ENCODE measurements around the gene BAG3.
"Not testable (repeated sequence)": the region's sequence is repeated elsewhere in the genome, so short reads cannot be mapped to it uniquely, and the experiment has no call there.

BAG3 gene

GRCh38 chr10:119659951-119660350 is 8.8 kb downstream of the BAG3 start:
- Histone ChIP-seq H3F3A (ENCODE audit: control insufficient read depth, insufficient read depth) (no peaks in the 10 kb centered on the region), H3K79me2 (ENCODE audit: control insufficient read depth, low read length) (no peaks in the 10 kb centered on the region), H3K36me3 (ENCODE audit: control insufficient read depth, low read length) (no peaks in the 10 kb centered on the region), H3K9me2 (replicated peaks; ENCODE audit: control insufficient read depth, low read length) (no peaks in the 10 kb centered on the region), H3K9me3 (ENCODE audit: control insufficient read depth, insufficient read depth, low read length) (no peaks in the 10 kb centered on the region), H3K4me1 (ENCODE audit: control insufficient read depth, low read length) (no peaks in the 10 kb centered on the region), H3K27me3 (ENCODE audit: control insufficient read depth, low read length) (no peaks in the 10 kb centered on the region), H4K20me1 (ENCODE audit: control insufficient read depth, insufficient read depth, low read depth, low read length) (no peaks in the 10 kb centered on the region), H3K4me2 (ENCODE audit: low read length) (no peak overlapping the region), H3K27ac (ENCODE audit: low read depth, low read length) (no peak overlapping the region), H3K4me3 (ENCODE audit: low read length) (no peak overlapping the region)
- TF ChIP-seq CTCF (IDR thresholded peaks at IDR 0.05; ENCODE audit: low read depth, low read length, poor library complexity, severe bottlenecking): no peak
- no peak for TF ChIP-seq EZH2phosphoT487 (IDR thresholded peaks at IDR 0.05; ENCODE audit: borderline replicate concordance, low read length)

GRCh38 chr10:119662076-119662605 is 11.0 kb downstream of the BAG3 start:
- not testable (repeated sequence) for H3K9me2 ChIP-seq (replicated peaks; ENCODE audit: control insufficient read depth, low read length); H3K4me1 ChIP-seq (ENCODE audit: control insufficient read depth, low read length); H3K4me2 ChIP-seq (ENCODE audit: low read length); H3K36me3 ChIP-seq (ENCODE audit: control insufficient read depth, low read length); H3K27ac ChIP-seq (ENCODE audit: low read depth, low read length); H3F3A ChIP-seq (ENCODE audit: control insufficient read depth, insufficient read depth); H3K9me3 ChIP-seq (ENCODE audit: control insufficient read depth, insufficient read depth, low read length); H4K20me1 ChIP-seq (ENCODE audit: control insufficient read depth, insufficient read depth, low read depth, low read length); H3K4me3 ChIP-seq (ENCODE audit: low read length); H3K27me3 ChIP-seq (ENCODE audit: control insufficient read depth, low read length); H3K79me2 ChIP-seq (ENCODE audit: control insufficient read depth, low read length)

GRCh38 chr10:119663866-119664698 is 12.9 kb downstream of the BAG3 start:
- Histone ChIP-seq H4K20me1 (ENCODE audit: control insufficient read depth, insufficient read depth, low read depth, low read length) (no peaks in the 10 kb centered on the region), H3K79me2 (ENCODE audit: control insufficient read depth, low read length) (no peaks in the 10 kb centered on the region), H3K4me2 (ENCODE audit: low read length) (no peak overlapping the region), H3K9me3 (ENCODE audit: control insufficient read depth, insufficient read depth, low read length) (no peaks in the 10 kb centered on the region), H3K4me3 (ENCODE audit: low read length) (no peak overlapping the region), H3K36me3 (ENCODE audit: control insufficient read depth, low read length) (no peaks in the 10 kb centered on the region), H3K27me3 (ENCODE audit: control insufficient read depth, low read length) (no peaks in the 10 kb centered on the region), H3K9me2 (replicated peaks; ENCODE audit: control insufficient read depth, low read length) (no peaks in the 10 kb centered on the region), H3K27ac (ENCODE audit: low read depth, low read length) (no peak overlapping the region), H3K4me1 (ENCODE audit: control insufficient read depth, low read length) (no peaks in the 10 kb centered on the region), H3F3A (ENCODE audit: control insufficient read depth, insufficient read depth) (no peaks in the 10 kb centered on the region)
- no peak for TF ChIP-seq EZH2phosphoT487 (IDR thresholded peaks at IDR 0.05; ENCODE audit: borderline replicate concordance, low read length)
- TF ChIP-seq CTCF (IDR thresholded peaks at IDR 0.05; ENCODE audit: low read depth, low read length, poor library complexity, severe bottlenecking): no peak

Measured in DOHH2 (cell line).